GM21717 (cell line): ENCODE measurements around the gene DENND2D.

ENCODE experiments used
- ATAC-seq: cut with Tn5 transposase; IDR thresholded peaks from one replicate; pipeline ENCODE4 v1.9.1; 2021; ENCODE audit warnings: mild to moderate bottlenecking, moderate library complexity; ENCODE audit not compliant: unreplicated experiment

Gene DENND2D

GRCh38 chr1:111179968-111180533 lies 20.4 kb downstream of the DENND2D start:
- ATAC-seq: no peak

GRCh38 chr1:111176678-111177077 lies 23.8 kb downstream of the DENND2D start:
- no peak for ATAC-seq

DNA sequence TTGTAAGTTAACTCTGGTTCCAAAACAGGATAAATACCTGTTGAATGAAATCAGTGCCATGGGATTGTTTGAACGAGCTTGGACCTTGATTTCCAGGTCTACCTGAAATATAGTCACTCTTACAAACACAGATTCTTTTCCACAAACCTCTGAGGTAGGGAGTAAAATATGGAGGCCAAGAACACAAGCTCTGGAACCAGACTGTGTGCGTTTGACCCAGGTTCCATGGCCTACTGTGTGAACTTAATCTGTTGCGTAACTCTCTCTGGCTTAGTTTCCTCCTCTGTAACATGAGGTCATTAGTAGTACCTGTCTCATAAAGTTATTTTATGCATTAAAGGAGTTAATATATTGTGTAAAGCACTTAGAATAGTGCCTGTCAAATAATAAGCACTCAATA lies 25.1 kb downstream of the DENND2D start:
- no peak for ATAC-seq

DNA sequence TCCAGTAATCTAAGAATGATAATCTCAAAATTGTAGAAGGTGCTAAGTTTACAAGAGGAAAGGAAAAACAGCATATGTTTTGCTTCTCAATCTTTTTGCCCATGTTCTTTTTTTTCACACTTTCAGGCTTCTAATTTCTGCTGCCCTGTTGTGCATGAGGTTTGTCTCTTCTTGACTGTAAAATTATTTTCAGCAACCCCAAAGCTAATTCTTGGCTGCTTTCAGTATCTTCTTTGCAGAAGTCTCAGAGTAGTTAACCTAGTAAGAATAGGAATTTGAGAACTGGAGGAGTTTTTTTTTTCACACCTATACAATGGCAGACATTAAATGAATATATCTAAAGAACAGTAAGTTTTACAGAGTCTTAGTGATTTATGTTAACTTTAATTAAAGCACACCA lies 26.4 kb downstream of the DENND2D start:
- no peak for ATAC-seq

DNA sequence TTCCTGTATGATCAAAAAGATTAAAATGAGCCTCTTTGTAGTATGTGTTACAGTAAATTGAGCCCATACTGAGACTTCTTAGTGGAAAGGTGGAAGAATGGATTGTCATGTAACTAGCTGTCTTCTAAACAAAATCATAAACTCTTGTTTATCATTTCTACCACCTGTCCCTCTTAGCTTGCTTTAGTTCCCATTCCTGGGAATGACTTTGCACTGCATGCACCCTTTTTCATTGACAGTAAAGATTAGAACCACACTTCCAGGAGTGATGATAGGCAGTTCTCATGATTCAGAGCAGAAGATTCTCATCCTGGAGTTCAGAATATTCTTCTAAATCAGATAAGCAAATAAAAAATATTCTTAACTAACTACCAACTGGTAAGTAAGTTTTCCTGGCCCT lies 28.0 kb downstream of the DENND2D start:
- ATAC-seq: no peak

DNA sequence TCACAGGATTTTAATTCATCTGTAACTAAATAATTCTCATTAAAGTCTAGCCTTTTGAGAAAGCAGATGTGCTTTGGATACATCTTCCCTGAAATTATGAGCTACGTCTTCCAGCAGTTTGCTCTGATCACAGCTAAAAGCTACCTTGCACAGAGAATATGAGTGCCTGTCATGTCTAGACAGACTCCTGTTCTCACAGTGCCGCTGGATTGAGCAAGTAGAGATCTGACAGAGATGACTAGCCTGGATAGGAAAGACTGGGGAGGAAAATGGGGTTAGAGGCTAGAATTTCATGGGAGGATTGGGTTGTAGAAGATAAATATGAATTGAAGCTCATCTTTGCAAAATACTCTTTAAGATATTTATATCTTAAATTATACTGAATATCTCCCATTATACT lies 36.3 kb downstream of the DENND2D start:
- ATAC-seq: no peak

DNA sequence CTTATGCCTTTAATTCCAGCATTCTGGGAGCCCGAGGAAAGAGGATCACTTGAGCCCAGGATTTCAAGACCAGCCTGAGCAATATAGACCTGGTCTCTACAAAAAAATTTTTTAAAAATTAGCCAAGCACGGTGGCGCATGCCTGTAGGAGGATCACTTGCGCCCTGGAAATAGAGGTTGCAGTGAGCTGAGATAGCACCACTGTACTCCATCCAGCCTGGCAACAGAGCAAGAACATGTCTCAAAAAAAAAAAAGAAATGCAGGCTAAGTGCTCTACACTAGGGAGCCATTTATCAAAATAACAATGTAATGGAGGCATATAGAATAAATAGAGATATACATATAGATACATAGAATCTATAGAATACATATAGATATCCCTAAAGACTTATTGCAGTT lies 37.1 kb downstream of the DENND2D start:
- ATAC-seq: no peak

DNA sequence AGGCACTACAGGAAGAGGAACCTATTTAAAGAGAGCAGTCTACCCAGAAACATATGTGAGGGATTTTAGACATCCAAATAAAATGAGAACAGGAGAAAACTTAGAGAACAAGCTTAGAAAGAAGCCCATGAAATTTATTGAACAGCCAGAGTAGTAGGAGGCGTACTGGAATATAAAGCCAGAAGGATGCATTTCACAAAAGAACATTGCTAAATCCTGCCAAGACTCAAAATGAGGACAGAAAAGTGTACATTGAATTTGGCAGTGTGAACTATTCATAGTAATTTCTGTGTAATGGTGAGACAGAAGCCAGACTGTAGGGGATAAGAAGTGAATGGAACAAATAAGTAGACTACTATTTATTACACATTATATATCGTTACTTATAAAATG lies 38.0 kb downstream of the DENND2D start:
- ATAC-seq: no peak

GRCh38 chr1:111161843-111162487 lies 38.5 kb downstream of the DENND2D start:
- ATAC-seq: no peak

- ATAC-seq: no peak
Measured at GRCh38 chr1:111157431-111157830, 43.0 kb downstream of the DENND2D start.

DNA sequence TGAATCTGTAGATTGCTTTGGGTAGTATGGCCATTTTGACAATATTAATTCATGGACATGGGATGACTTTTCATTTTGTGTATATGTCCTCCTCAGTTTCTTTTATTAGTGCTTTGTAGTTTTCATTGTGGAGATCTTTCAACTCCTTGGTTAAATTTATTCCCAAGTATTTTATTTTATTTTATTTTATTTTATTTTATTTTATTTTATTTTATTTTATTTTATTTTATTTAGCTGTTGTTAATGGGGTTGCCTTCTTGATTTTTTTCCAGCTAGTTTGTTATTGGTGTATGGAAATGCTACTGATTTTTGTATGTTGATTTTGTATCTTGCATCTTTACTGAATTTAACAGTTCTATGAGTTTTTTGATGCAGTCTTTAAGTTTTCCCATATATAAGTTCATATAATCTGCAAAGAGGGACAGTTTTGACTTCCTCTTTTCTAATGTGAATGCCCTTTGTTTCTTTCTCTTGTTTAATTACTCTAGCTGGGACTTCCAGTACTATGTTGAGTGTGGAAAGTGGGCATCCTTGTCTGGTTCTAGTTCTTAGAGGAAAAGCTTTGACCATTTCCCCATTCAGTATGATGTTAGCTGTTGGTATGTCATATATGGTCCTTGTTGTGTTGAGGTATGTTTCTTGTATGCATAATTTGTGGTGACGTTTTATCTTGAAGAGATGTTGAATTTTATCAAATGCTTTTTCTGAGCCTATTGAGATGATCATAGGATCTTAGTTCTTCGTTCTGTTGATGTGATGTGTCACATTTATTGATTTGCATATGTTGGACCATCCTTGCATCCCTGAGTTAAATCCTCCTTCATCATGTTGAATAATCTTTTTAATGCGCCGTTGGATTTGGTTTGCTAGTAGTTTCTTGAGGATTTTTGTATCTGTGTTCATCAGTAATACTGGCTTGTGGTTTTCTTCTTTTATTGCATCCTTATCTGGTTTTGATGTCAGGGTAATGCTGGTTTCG lies 46.1 kb downstream of the DENND2D start:
- ATAC-seq: no peak

DNA sequence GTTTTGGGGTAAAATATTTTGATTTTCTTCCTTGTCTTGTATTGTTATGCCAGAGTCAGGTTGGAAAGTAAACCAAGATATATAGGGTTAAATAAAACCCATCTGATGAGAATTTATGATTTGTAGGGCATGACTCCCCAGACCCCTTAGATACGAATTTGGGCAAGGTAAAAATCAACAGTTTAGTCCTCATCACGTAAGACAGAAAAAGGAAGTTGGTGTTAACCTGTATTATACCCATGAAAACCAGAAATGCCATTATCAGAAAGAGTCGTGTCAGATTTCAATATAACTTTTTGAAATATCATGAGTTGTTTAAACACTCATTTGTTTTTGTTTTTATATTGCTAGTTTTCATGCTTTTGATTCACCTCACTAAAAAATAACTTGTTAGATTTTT lies 48.6 kb downstream of the DENND2D start:
- no peak for ATAC-seq

DNA sequence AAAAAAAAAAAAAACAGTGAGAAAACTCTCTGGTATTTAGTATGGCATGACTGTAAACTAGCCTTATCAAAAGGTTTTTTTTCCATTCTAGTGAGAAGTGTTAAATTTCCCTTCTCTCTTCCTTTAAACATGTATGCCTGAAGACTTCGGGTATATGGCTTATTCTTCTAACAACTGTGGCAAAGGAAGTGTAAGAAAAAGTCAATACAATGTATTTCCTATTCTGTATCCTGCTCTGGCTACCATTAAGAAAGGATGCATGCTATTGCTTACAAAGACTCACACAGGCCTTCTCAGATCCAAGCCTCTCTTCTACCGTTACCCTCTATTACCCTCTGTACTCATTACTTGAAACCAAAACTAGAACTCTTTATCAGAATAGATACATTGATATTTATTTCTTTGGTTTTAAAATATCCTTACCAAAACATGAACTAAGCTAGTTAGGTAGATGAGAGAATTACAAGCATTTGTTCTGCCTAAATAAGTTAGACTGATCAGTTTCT lies 52.0 kb downstream of the DENND2D start:
- ATAC-seq: peak; percentile 58

GRCh38 chr1:111147948-111148347 lies 52.5 kb downstream of the DENND2D start:
- ATAC-seq: no peak

- no peak for ATAC-seq
Measured at GRCh38 chr1:111145963-111146768, 54.3 kb downstream of the DENND2D start.

DNA sequence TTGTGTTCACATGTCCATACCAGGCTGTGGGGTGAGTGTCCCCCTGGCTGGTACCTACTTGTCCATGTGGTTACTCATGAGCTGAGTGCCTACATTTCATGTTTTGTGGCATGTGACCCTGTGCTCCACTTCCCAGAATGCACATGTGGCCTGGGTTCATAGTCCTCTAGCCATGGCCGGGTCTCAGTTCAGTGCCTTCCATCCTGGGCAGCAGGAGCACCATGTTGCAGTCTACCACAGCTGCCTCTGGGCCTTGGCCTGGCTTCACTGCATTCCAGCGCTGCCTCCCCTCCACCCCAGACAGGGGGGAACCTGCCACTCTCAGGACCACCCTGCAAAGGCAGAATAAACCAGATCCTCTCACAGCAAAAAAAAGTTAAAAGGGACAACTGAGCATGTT lies 54.9 kb downstream of the DENND2D start:
- no peak for ATAC-seq

DNA sequence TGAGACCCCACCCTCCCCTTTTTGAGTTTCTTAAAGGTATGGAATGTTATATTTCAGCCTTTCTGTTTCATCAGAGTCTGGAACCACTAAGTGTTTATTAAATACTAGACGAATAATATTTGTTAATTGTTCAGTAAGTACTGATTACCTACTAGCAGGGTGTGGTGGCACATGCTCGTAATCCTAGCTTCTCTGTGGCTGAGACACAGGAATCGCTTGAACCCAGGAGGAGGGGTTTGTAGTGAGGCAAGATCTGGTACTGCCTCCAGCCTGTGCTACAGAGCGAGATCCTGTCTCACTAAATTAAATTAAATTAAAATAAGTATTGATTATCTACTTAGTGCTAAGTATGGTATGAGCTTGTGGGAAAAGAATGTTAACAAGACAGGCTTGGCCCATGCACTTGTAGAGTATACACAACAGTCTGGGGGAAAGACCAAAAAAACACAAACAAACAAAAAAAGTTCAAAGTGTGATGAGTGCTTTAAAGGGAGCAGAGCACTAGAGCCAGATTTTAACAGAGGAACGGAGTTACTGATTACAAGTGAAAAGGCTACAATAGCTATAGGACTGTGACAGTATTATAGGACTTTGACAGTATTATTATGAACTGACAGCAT lies 58.0 kb downstream of the DENND2D start:
- ATAC-seq: no peak

GRCh38 chr1:111141245-111142220 lies 58.9 kb downstream of the DENND2D start:
- ATAC-seq: no peak

- no peak for ATAC-seq
Measured at GRCh38 chr1:111140680-111140967, 59.8 kb downstream of the DENND2D start.
